ENCODE measurements around the gene NDUFS4. TPM values are rescaled to one million over a fixed set of nuclear protein-coding genes. Genes with fewer than 3 reads are reported as not detected.

Gene NDUFS4
- total and polyA plus RNA-seq, 7 donors: 106 to 179 (median 136) TPM

GRCh38 chr5:53575101-53575500, 14.7 kb downstream of the NDUFS4 start:
- Histone ChIP-seq H3K4me3 (no peak overlapping the region), H3K27me3 (no peaks in the 10 kb centered on the region), H3K9me3 (no peaks in the 10 kb centered on the region), H3K36me3 (no peaks in the 10 kb centered on the region), H3K27ac (no peak overlapping the region), H3K4me1 (peaks cover 0 to 46% (median 27%) of the 10 kb centered on the region in 4 donors)
- WGBS, 2 donors: 94 to 97% methylated on average over 3 of the region's 3 CpGs
- intact Hi-C loops (cut with DNase I): no loop called here
- TF ChIP-seq CTCF (IDR thresholded peaks at IDR 0.05) (no peak), POLR2AphosphoS5 (IDR thresholded peaks at IDR 0.05) (no peak), POLR2A (IDR thresholded peaks at IDR 0.05) (no peak), EP300 (IDR thresholded peaks at IDR 0.05) (no peak)
- DNase-seq: no peak

GRCh38 chr5:53575831-53576230, 15.4 kb downstream of the NDUFS4 start:
- TF ChIP-seq EP300 (IDR thresholded peaks at IDR 0.05) (no peak), POLR2A (IDR thresholded peaks at IDR 0.05) (no peak), POLR2AphosphoS5 (IDR thresholded peaks at IDR 0.05) (no peak), CTCF (IDR thresholded peaks at IDR 0.05) (no peak)
- no peak for DNase-seq
- no peak overlapping the region for H3K27ac ChIP-seq
- intact Hi-C loops (cut with DNase I): no loop called here
- H3K36me3 ChIP-seq: no peaks in the 10 kb centered on the region
- no peaks in the 10 kb centered on the region for H3K9me3 ChIP-seq
- no peak overlapping the region for H3K4me3 ChIP-seq
- H3K4me1 ChIP-seq: peaks cover 0 to 46% (median 26%) of the 10 kb centered on the region in 4 donors
- no peaks in the 10 kb centered on the region for H3K27me3 ChIP-seq

- Histone ChIP-seq H3K27ac (no peak overlapping the region), H3K4me3 (no peak overlapping the region), H3K36me3 (no peaks in the 10 kb centered on the region), H3K9me3 (no peaks in the 10 kb centered on the region), H3K27me3 (no peaks in the 10 kb centered on the region), H3K4me1 (peaks cover 0 to 39% (median 22%) of the 10 kb centered on the region in 4 donors)
- WGBS, 2 donors: 47 to 73% methylated on average over 2 of the region's 2 CpGs
- intact Hi-C loops (cut with DNase I): no loop called here
- DNase-seq: no peak
- TF ChIP-seq CTCF (IDR thresholded peaks at IDR 0.05) (no peak), EP300 (IDR thresholded peaks at IDR 0.05) (no peak), POLR2AphosphoS5 (IDR thresholded peaks at IDR 0.05) (no peak), POLR2A (IDR thresholded peaks at IDR 0.05) (no peak)
Measured at GRCh38 chr5:53576674-53577073, 16.2 kb downstream of the NDUFS4 start.

- TF ChIP-seq POLR2A (IDR thresholded peaks at IDR 0.05): no peak
- TF ChIP-seq POLR2AphosphoS5 (IDR thresholded peaks at IDR 0.05): no peak
- no peak for TF ChIP-seq EP300 (IDR thresholded peaks at IDR 0.05)
- no peak for TF ChIP-seq CTCF (IDR thresholded peaks at IDR 0.05)
- H3K27me3 ChIP-seq: no peaks in the 10 kb centered on the region
- H3K36me3 ChIP-seq: no peaks in the 10 kb centered on the region
- no peak for DNase-seq
- no peaks in the 10 kb centered on the region for H3K9me3 ChIP-seq
- H3K4me3 ChIP-seq: no peak overlapping the region
- intact Hi-C loops (cut with DNase I): no loop called here
- no peak overlapping the region for H3K27ac ChIP-seq
- 96 to 97% methylated on average over 4 of the region's 4 CpGs for WGBS, 2 donors
- H3K4me1 ChIP-seq: peaks cover 0 to 35% (median 22%) of the 10 kb centered on the region in 4 donors
Measured at GRCh38 chr5:53578854-53579253, 18.4 kb downstream of the NDUFS4 start.

GRCh38 chr5:53580547-53580946, 20.1 kb downstream of the NDUFS4 start:
- no peaks in the 10 kb centered on the region for H3K27me3 ChIP-seq
- no peak overlapping the region for H3K27ac ChIP-seq
- H3K9me3 ChIP-seq: no peaks in the 10 kb centered on the region
- peaks cover 0 to 34% (median 18%) of the 10 kb centered on the region in 4 donors for H3K4me1 ChIP-seq
- TF ChIP-seq CTCF (IDR thresholded peaks at IDR 0.05) (no peak), POLR2A (IDR thresholded peaks at IDR 0.05) (no peak), EP300 (IDR thresholded peaks at IDR 0.05) (no peak), POLR2AphosphoS5 (IDR thresholded peaks at IDR 0.05) (no peak)
- H3K36me3 ChIP-seq: no peaks in the 10 kb centered on the region
- no peak for DNase-seq
- WGBS, 2 donors: 97 to 98% methylated on average over 7 of the region's 7 CpGs
- H3K4me3 ChIP-seq: no peak overlapping the region
- intact Hi-C loops (cut with DNase I): no loop called here

All from sigmoid colon (tissue), 7 donors.